Spleen (tissue), 7 donors: ENCODE results near the gene GGT6.

Experiments used
- CTCF ChIP-seq, 11 experiments: fragments of 200-600 bp in 7 of 11; fragments of 450-650 bp in 4 of 11; sonication (generic) in 4 of 11; IDR thresholded peaks in 8 of 11; conservative IDR thresholded peaks in 3 of 11; 1 replicate in 7 of 11; 2 replicates in 4 of 11; pipeline versions ENCODE4 v1.4.0 to v1.8.0; 2016 to 2021; ENCODE audit warnings: antibody characterized with exemption in 11 of 11, inconsistent platforms in 4 of 11, mild to moderate bottlenecking in 1 of 11
- POLR2A ChIP-seq, 3 donors: fragments of 450-650 bp; IDR thresholded peaks; one replicate each; pipeline ENCODE4 v1.5.1; 2017; ENCODE audit warnings: antibody characterized with exemption in 3 of 3, mild to moderate bottlenecking in 1 of 3
- POLR2AphosphoS5 ChIP-seq, 3 donors: sonication (generic); formaldehyde crosslinking; IDR thresholded peaks; one replicate each; pipeline ENCODE4 v1.5.1; 2017; ENCODE audit warnings: antibody characterized with exemption in 3 of 3
- donor health status: DM: no; HTN: no; CAD: no; lungs with moderate emphysema.
- donor health status: DM: no; HTN: no; CAD: no.
- donor health status: DM: no; HTN: no; CAD: no.

GRCh38 chr17:4527134-4527533 is 33.2 kb downstream of the GGT6 start:
- TF ChIP-seq CTCF (IDR thresholded peaks at IDR 0.05 in 8 of 11, conservative IDR thresholded peaks at IDR 0.05 in 3 of 11) = no peak
- no peak for TF ChIP-seq POLR2A (IDR thresholded peaks at IDR 0.05)
- no peak for TF ChIP-seq POLR2AphosphoS5 (IDR thresholded peaks at IDR 0.05)
